Measurements from ENCODE around the gene HOXD10.
A peak's percentile ranks its signal among the peaks of the same experiment; 100 is the strongest.

Gene HOXD10

GRCh38 chr2:176122683-176123410 lies 6.3 kb downstream of the HOXD10 start, which contains the start of gene HOXD9:
Gene HOXD9, plus strand, starts transcription at chr2:176122719. Its CDS starts 50 bp downstream, at chr2:176122769.
- TF ChIP-seq RAD21 (IDR thresholded peaks at IDR 0.05; ENCODE audit: low read depth) (no peak), TCF12 (IDR thresholded peaks at IDR 0.05; ENCODE audit: low read depth) (no peak; the same call in 1 of the 2 replicates), TEAD4 (IDR thresholded peaks at IDR 0.05) (no peak), YY1 (IDR thresholded peaks at IDR 0.05; ENCODE audit: low read depth) (peak; percentile 69), EP300 (IDR thresholded peaks at IDR 0.05; ENCODE audit: borderline replicate concordance) (no peak), TAF1 (IDR thresholded peaks at IDR 0.05; ENCODE audit: low read depth) (peak; percentile 64; the same call in 1 of the 2 replicates), CREB1 (IDR thresholded peaks at IDR 0.05; ENCODE audit: low read depth) (no peak), CEBPB (IDR thresholded peaks at IDR 0.05) (no peak), USF1 (IDR thresholded peaks at IDR 0.05) (no peak; the same call in 1 of the 2 replicates), EGR1 (IDR thresholded peaks at IDR 0.05) (peak; percentile 42; the same call in 1 of the 2 replicates), FOXM1 (IDR thresholded peaks at IDR 0.05; ENCODE audit: borderline replicate concordance, low read depth) (no peak), REST (IDR thresholded peaks at IDR 0.05; ENCODE audit: low read depth) (no peak), MAX (IDR thresholded peaks at IDR 0.05) (peak; percentile 82), NFIC (IDR thresholded peaks at IDR 0.05) (no peak), ZBTB7A (IDR thresholded peaks at IDR 0.05; ENCODE audit: low read depth) (no peak; the same call in 1 of the 2 replicates)

GRCh38 chr2:176123411-176124109 lies 7.0 kb downstream of the HOXD10 start:
- TF ChIP-seq REST (IDR thresholded peaks at IDR 0.05; ENCODE audit: low read depth) (no peak), EGR1 (IDR thresholded peaks at IDR 0.05) (no peak), TEAD4 (IDR thresholded peaks at IDR 0.05) (no peak), NFIC (IDR thresholded peaks at IDR 0.05) (no peak), CREB1 (IDR thresholded peaks at IDR 0.05; ENCODE audit: low read depth) (no peak), EP300 (IDR thresholded peaks at IDR 0.05; ENCODE audit: borderline replicate concordance) (no peak), USF1 (IDR thresholded peaks at IDR 0.05) (no peak), YY1 (IDR thresholded peaks at IDR 0.05; ENCODE audit: low read depth) (no peak), CEBPB (IDR thresholded peaks at IDR 0.05) (no peak), TAF1 (IDR thresholded peaks at IDR 0.05; ENCODE audit: low read depth) (no peak), ZBTB7A (IDR thresholded peaks at IDR 0.05; ENCODE audit: low read depth) (no peak), FOXM1 (IDR thresholded peaks at IDR 0.05; ENCODE audit: borderline replicate concordance, low read depth) (no peak), RAD21 (IDR thresholded peaks at IDR 0.05; ENCODE audit: low read depth) (no peak), TCF12 (IDR thresholded peaks at IDR 0.05; ENCODE audit: low read depth) (no peak), MAX (IDR thresholded peaks at IDR 0.05) (no peak)

- TF ChIP-seq TAF1 (IDR thresholded peaks at IDR 0.05; ENCODE audit: low read depth) (no peak), TCF12 (IDR thresholded peaks at IDR 0.05; ENCODE audit: low read depth) (no peak), REST (IDR thresholded peaks at IDR 0.05; ENCODE audit: low read depth) (no peak), MAX (IDR thresholded peaks at IDR 0.05) (no peak)
These were observed 7.8 kb downstream of the HOXD10 start for GRCh38 chr2:176124110-176124946.
